GM12873 (cell line): Measurements from ENCODE around the gene CDRT15.
"Not testable (repeated sequence)": the region's sequence is repeated elsewhere in the genome, so short reads cannot be mapped to it uniquely, and the experiment has no call there.

Experiments used
- CTCF ChIP-seq: IDR thresholded peaks from 2 replicates; pipeline ENCODE4 v1.5.1; 2012; ENCODE audit warnings: low read depth, mild to moderate bottlenecking, moderate library complexity, low read length, control low read depth; ENCODE audit not compliant: insufficient read depth; ENCODE audit errors: missing control alignments

The CDRT15 gene

GRCh38 chr17:14236762-14237161 lies at the start of gene CDRT15:
CDRT15 (minus strand) TSS chr17:14236862; CDS start chr17:14236833, 29 bp downstream.
- not testable (repeated sequence) for TF ChIP-seq CTCF

GRCh38 chr17:14282726-14283125 lies 46.1 kb upstream of the CDRT15 start:
- no peak for TF ChIP-seq CTCF

- no peak for TF ChIP-seq CTCF
Observed at GRCh38 chr17:14281530-14281929, 44.9 kb upstream of the CDRT15 start.

- no peak for TF ChIP-seq CTCF
Observed at GRCh38 chr17:14276535-14277250, 40.0 kb upstream of the CDRT15 start.

GRCh38 chr17:14270508-14270907 lies 33.8 kb upstream of the CDRT15 start:
- TF ChIP-seq CTCF: no peak

GRCh38 chr17:14269473-14269872 lies 32.8 kb upstream of the CDRT15 start:
- no peak for TF ChIP-seq CTCF

GRCh38 chr17:14268264-14268663 lies 31.6 kb upstream of the CDRT15 start:
- no peak for TF ChIP-seq CTCF
